Activated T-cell treated with anti-CD3 and anti-CD28 coated beads, Interleukin-2, amount 50 U/mL, for 48 hours (primary cell): Measurements from ENCODE around the gene B3GALT4.

ENCODE experiments used
- DNase-seq, 2 experiments: peaks; one replicate each; pipeline ENCODE4 v3.0.0-alpha.2; 2020

The B3GALT4 gene

GRCh38 chr6:33292996-33293682 lies 16.2 kb downstream of the B3GALT4 start:
- DNase-seq = no peak

- DNase-seq = no peak
These were observed 17.3 kb downstream of the B3GALT4 start for GRCh38 chr6:33294086-33294823.

- DNase-seq = no peak
These were observed 18.9 kb downstream of the B3GALT4 start for GRCh38 chr6:33295621-33296369.

- no peak for DNase-seq
These were observed 20.0 kb downstream of the B3GALT4 start for GRCh38 chr6:33296797-33297405.

GRCh38 chr6:33297406-33297955 lies 20.6 kb downstream of the B3GALT4 start:
- no peak for DNase-seq

- DNase-seq = peak; percentile 76 to 78
These were observed 21.2 kb downstream of the B3GALT4 start for GRCh38 chr6:33297956-33298772.

GRCh38 chr6:33298773-33299236 lies 21.9 kb downstream of the B3GALT4 start, which contains the start of gene RGL2:
Gene RGL2 (minus strand): TSS chr6:33298942. CDS start chr6:33298610, 332 bp downstream.
- no peak for DNase-seq

- DNase-seq = peak; percentile 95 to 96
These were observed 22.5 kb downstream of the B3GALT4 start for GRCh38 chr6:33299237-33299944.

- no peak for DNase-seq
These were observed 25.0 kb downstream of the B3GALT4 start for GRCh38 chr6:33301877-33302276.

- no peak for DNase-seq
These were observed 27.3 kb downstream of the B3GALT4 start for GRCh38 chr6:33304216-33304615.

- DNase-seq = no peak
These were observed 28.1 kb downstream of the B3GALT4 start for GRCh38 chr6:33305052-33305451.

GRCh38 chr6:33306356-33306755 lies 29.4 kb downstream of the B3GALT4 start:
- DNase-seq = no peak

GRCh38 chr6:33312361-33313104 lies 35.6 kb downstream of the B3GALT4 start:
- DNase-seq = peak; percentile 79 to 81

GRCh38 chr6:33313105-33313708 lies 36.3 kb downstream of the B3GALT4 start:
- DNase-seq = peak; percentile 66 to 73

GRCh38 chr6:33313709-33314514 lies 37.0 kb downstream of the B3GALT4 start, which contains the start of gene TAPBP:
Gene TAPBP (minus strand): TSS chr6:33314078. CDS start chr6:33314041, 37 bp downstream.
- DNase-seq = peak; percentile 89

- DNase-seq = peak; percentile 69 to 72
These were observed 37.6 kb downstream of the B3GALT4 start for GRCh38 chr6:33314515-33314942.

- DNase-seq = peak; percentile 38 to 46
These were observed 38.2 kb downstream of the B3GALT4 start for GRCh38 chr6:33314943-33315792.
